OCI-LY3 (cell line): ENCODE results near the gene CLDN24.

Experiments used
- CTCF ChIP-seq: fragments of 200-600, 300-600 bp; sonication (generic); IDR thresholded peaks from 2 replicates; pipeline ENCODE4 v1.5.1; 2014; ENCODE audit warnings: antibody characterized with exemption, low read length, low read depth
- EZH2phosphoT487 ChIP-seq: fragments of 200-600 bp; shearing (Covaris generic); IDR thresholded peaks from 2 replicates; pipeline ENCODE4 v1.6.1; 2018; ENCODE audit warnings: antibody characterized with exemption, mixed run types, low read depth

- TF ChIP-seq CTCF (no peak), EZH2phosphoT487 (no peak)
Measured at GRCh38 chr4:183300070-183300469, 22.2 kb downstream of the CLDN24 start.
